ENCODE results near the gene TSHZ2.
"Not testable (repeated sequence)": the region's sequence is repeated elsewhere in the genome, so short reads cannot be mapped to it uniquely, and the experiment has no call there.

The TSHZ2 gene

GRCh38 chr20:53342429-53342828 lies 370.3 kb downstream of the TSHZ2 start:
- DNase-seq (ENCODE audit: low read depth, low spot score): no peak

DNA sequence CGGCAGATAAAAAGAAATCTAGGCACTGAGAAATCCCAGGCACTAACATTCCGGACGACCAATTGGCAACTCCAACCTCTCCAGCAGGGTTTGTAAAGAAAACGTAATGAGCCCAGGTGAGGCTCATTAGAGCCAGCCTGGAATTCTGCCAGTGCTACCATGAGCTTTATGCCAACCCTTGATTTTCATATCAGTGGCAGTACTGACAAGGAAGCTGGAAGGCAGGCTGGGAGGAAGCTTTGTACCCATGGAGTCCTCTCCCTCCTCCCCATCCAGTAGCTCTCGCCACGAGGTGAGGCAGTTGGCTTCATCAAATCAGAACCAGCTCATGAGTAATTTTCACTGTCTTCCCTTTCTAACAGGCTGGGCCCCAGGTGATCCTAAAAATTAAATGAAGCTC lies 371.3 kb downstream of the TSHZ2 start:
- no peak for DNase-seq (ENCODE audit: low read depth, low spot score)

- DNase-seq (ENCODE audit: low read depth, low spot score): no peak
These were observed 372.7 kb downstream of the TSHZ2 start for GRCh38 chr20:53344891-53345290.

DNA sequence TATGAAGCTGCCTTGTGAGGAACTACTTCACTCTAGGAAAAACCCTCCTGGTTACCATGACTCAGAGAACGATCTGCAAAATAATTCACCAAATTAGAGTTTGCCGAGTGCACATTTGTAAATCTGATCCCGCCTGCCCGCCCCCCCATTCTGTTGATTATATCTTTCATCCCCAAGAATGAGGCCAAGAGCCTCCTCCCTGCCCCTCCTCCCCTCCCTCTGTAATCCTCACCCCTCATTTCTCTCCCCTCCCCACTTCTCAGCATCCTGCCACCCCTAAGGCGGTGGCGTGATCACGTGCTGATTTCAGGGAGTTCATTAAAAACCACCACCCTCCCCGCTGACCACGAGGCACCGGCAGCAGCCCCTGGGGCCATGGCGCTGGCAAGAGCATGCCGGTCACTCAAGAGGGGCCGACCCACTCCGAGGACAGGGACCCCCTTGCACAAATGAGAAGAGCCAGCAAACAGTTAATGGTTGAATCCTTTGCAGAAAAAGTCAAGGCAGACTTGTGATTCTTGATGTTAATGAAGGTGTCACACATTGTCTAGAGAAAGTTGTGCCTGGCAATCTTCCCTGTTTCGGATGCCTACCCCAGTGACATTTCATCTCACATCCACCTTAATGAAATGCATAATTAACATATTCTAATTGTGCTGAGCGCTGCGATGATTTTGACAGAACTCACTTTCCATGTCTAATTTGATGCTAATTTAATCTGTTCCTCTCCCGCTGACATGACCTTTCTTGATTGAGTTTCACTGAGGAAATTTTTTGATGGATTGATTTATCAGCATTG lies 373.6 kb downstream of the TSHZ2 start:
- DNase-seq (ENCODE audit: low read depth, low spot score): peak; percentile 16

DNA sequence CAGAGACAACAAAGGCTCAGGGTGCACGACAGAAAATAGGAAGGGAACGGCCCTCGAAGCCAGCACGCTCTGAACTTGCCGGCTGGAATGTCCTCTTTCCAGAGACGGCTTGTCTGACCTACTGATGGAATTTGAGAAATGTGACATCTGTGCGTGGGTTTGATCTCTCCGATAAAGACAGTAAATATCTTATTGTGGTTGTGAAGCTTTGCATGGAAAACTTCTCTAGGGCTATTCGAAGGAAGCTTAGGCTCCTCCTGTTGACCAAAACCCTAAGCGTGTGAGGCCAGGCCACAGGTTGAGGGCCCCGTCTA lies 374.1 kb downstream of the TSHZ2 start:
- peak; percentile 55 for DNase-seq (ENCODE audit: low read depth, low spot score)

GRCh38 chr20:53349730-53350129 lies 377.6 kb downstream of the TSHZ2 start:
- no peak for DNase-seq (ENCODE audit: low read depth, low spot score)

DNA sequence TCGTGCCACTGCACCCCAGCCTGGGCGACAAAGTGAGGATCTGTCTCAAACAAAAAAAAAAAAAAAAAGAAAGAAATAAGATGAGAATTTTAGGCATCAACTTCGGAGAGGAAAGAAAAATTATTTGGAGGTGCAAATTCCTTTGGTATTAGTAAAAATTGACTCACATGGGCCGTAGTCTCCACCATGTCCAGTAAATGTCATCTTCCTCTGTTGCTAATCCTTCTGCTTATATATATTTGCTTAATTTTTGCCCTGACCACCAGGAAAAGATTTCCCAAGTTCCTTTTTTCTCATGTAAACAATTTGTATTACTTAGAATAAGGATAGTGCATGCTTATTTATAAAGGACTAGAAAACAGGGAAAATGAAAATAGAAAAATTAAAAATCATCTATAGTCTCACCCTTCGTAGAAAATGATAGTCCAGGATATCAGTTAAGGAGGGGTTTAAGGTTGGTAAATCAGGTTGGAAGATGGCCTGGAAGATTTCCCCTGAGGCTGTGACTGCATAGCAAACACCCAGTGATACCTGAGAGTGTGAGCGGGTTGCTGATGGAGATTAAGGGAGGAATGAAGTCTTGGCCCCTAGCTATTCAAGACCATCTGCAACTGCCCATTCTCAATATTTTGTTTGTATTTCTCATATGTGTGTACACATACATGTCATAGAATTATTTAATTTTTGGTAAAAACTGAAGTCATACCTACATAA lies 380.7 kb downstream of the TSHZ2 start:
- no peak for DNase-seq (ENCODE audit: low read depth, low spot score)

DNA sequence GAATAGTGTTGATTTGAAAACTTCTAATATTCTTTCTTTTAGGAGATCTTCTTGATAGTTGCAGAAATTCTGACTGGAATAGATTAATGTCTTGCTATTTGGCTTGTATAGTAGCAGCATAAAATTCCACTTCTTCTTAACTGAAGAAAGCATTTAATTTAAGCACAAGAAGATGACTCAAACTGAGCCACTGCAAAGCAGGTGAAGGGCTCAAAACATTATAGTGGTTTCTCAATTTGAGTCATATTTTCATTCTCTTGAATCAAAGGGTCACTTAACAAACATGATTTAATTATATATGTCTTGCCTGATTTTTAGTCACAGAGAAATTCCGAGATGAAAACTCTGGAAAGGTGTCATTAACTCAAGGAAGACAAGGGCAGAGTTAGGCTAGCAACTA lies 382.2 kb downstream of the TSHZ2 start:
- no peak for DNase-seq (ENCODE audit: low read depth, low spot score)

DNA sequence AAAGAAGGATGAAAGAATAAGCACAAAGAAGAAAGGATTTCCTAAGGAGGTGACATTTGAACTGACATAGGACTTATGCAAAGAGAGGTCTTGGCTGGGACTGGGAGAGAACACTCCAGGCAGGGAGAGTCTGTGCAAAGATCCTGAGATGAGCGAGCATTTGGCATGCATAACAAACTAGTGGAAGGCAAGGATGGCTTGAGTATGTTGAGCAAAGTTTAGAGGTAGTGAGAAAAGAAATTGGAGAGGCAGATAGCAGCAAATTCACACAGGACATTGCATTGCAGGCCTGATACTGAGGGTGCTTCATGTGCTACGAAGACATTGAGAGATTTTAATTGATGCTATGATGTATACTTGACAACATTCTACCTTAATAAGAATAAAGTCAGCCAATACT lies 383.6 kb downstream of the TSHZ2 start:
- no peak for DNase-seq (ENCODE audit: low read depth, low spot score)

DNA sequence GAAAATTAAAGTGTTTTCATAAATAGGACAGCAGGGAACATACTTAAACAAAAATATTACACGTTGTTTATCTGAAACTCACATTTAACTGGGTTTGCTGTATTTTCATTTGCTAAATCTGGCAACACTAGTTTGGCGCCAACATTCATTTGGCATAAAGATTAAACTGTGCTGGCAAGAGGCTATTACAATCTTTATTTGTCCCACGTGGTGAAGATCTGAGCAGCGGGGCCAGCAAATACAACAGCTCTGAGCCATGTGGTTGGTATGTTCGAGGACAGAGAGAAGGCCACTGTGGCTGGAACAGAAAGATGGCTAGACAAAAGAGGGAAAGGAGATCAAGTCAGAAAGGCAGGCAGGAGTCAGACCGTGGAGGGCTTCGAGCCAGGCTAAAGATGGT lies 387.3 kb downstream of the TSHZ2 start:
- DNase-seq (ENCODE audit: low read depth, low spot score): no peak

DNA sequence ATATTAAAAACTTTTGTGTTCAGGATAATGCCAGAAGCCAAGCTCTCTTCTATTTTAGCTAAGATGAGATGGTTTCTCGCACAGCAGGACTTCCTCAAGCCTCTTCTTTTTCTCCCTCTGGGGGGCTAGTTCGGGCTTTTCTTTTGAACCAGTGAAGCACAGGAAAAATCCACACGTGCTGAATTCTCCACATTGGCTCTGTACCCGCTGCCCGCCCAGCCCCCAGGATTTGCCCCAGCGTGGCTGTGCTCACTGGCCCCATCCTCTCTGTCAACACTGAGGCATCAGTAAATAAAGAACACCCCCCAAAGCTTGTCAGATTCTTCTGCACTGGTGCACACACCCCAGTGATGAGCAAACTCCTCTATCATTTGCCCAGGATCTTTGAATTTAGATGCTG lies 388.7 kb downstream of the TSHZ2 start:
- DNase-seq (ENCODE audit: low read depth, low spot score): no peak

GRCh38 chr20:53362736-53363135 lies 390.6 kb downstream of the TSHZ2 start:
- DNase-seq (ENCODE audit: low read depth, low spot score): no peak

GRCh38 chr20:53364646-53365045 lies 392.5 kb downstream of the TSHZ2 start:
- no peak for DNase-seq (ENCODE audit: low read depth, low spot score)

- DNase-seq (ENCODE audit: low read depth, low spot score): no peak
These were observed 392.9 kb downstream of the TSHZ2 start for GRCh38 chr20:53365076-53365475.

GRCh38 chr20:53365539-53366075 lies 393.4 kb downstream of the TSHZ2 start:
- DNase-seq (ENCODE audit: low read depth, low spot score): no peak

DNA sequence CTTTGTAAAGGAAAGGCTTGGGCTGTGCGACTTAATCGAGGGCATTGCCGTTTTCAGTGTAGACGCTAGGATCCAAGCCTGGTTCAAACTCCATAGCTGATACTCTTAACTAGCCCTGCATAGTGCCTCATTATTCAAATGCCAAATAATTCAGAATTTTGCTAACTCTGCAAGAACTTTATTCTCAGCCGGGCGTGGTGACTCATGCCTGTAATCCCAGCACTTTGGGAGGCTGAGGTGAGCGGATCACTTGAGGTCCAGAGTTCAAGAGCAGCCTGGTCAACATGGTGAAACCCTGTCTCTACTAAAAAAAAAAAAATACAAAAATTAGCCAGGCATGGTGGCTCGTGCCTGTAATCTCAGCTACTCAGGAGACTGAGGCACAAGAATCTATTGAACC lies 394.8 kb downstream of the TSHZ2 start:
- not testable (repeated sequence) for DNase-seq (ENCODE audit: low read depth, low spot score)

DNA sequence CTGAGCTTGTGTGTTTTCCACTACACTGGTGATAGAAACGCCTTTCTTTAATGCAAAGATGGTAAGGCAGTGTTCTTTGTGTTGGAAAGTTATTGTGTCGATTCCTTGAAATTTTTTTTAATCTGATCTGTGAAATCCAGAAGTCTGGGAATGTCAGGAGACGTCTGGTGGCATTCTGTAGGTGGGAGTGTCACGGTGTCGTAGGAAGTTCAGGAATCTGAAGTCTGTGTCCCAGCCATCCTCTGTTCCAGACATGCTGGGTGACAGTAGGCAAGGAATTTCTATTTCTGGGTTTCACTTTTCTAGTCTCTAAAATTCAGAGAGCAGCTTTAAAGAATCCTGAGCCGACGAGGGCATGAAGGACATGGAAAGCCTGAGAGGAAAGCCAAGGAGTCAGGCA lies 397.7 kb downstream of the TSHZ2 start:
- no peak for DNase-seq (ENCODE audit: low read depth, low spot score)

DNA sequence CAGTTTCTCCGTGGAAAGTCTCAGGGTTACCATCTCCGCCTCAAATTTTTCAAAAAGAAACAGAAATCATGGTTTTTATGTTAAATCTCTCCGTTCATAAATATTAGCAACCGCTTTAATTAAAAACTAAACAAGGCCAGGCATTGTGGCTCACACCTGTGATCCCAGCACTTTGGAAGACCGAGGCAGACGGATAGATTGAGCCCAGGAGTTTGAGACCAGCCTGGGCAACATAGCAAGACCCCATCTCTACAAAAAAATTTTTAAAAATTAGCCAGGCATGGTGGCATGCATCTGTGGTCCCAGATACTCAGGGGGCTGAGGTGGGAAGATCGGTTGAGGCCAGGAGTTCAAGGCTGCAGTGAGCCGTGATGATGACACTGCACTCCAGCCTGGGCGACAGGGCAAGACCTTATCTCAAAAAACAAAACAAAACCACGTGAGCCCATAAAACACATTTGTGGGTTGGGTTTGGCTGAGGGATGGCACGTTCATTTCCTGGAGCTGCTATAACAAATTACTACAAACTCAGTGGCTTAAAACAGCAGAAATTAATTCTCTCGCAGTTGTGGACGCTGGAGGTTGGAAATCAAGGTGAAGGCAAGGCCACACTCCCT lies 398.3 kb downstream of the TSHZ2 start:
- no peak for DNase-seq (ENCODE audit: low read depth, low spot score)

- DNase-seq (ENCODE audit: low read depth, low spot score): no peak
These were observed 399.1 kb downstream of the TSHZ2 start for GRCh38 chr20:53371216-53371615.

DNA sequence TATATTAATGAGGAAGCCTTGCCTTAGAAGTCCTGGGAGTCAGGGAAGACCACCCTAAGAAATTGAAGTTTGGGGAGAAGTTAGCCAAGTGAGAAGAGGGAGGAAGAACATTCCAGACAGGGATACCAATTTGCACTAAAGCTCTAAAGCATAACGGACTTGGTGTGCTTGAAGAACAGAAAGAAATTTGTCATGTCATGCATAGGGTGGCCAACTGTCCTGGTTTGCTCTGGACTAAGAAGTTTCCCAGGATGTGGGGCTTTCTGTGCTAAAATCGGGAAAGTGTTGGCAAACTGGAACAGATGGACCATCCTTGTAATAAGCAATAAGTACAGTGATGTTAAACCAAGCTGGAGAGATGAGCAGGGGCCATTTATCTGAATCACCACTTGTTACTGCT lies 403.9 kb downstream of the TSHZ2 start:
- no peak for DNase-seq (ENCODE audit: low read depth, low spot score)

DNA sequence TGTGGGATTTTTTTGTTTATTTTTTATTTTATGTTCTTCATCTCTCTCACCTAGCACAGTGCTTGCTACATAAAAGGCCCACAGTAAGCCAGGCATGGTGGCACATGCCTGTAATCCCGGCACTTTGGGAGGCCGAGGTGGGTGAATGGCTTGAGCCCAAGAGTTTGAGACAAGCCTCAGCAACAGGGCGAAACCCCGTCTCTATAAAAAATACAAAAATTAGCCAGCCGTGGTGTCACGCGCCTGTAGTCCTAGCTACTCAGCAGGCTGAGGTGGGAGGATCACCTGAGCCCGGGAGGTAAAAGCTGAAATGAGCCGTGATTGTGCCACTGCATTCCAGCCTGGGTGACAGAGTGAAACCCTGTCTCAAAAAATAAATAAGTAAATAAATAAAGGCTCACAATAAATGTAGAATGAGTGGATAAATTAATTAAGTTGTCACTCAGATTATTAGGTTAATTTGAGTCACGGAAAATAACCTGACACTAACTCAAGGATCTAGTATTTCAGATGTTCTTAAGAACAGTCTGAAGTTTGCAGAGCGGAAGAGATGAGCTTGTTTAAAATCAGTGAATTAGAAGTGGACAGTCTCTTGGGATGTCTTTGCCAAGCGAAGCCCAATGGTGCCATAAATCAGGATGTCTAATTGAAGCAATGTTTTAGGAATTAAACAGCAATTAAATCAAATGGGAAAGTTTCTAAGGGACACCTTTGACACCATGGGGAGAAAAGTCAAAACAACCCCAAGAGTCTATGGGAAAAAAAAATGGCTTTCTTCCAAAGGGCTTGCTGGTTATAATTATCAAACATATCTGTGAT lies 407.1 kb downstream of the TSHZ2 start:
- DNase-seq (ENCODE audit: low read depth, low spot score): no peak

GRCh38 chr20:53379833-53380120 lies 407.6 kb downstream of the TSHZ2 start:
- no peak for DNase-seq (ENCODE audit: low read depth, low spot score)

Measured in astrocyte of the hippocampus (primary cell).